ENCODE data around the gene UGT1A5. TPM values are rescaled to one million over a fixed set of nuclear protein-coding genes. Genes with fewer than 3 reads are reported as not detected.

The UGT1A5 gene
- polyA plus RNA-seq, 1 donor (not counting 4 experiments of a cell fraction or from before 2014, with no cell fraction given), result 1.3 TPM

DNA sequence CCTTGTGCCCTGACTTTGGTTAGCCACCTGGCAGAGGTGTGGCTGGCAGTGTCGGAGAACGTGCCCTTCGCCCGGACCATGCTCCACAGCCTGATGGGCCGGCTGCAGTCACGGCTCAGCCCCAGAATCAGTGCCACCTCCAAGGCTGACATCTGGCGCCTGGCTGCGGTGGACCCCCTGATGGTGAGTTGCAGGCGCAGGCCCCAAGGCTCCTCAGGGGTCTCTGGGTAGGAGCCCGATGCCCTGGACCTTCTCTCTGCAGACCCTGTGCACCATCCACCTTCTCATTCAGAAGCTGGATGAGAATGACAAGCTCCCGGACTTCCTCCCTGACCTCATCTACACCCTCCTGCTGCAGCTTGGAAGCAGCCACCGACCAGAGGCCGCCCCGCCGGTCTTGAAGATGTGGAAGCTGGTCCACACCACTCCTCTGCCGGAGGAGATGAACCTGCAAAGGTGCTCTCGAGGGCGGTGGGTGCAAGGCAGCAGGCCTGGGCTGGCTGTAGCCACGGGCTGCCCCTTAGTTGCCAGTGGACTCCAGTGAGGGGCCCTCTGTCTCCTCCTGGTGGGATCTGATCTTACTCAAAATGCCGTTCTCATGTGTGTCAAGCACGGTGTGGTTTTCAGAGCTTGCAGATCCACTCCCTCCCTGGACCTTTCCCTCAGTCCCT lies 109.5 kb downstream of the UGT1A5 start:
- H4K20me1 ChIP-seq (ENCODE audit: control insufficient read depth, extremely low read depth, insufficient read depth, low read length), result no peaks in the 10 kb centered on the region
- H3K79me2 ChIP-seq (ENCODE audit: control insufficient read depth, insufficient read depth, low read length), result no peaks in the 10 kb centered on the region
- no peaks in the 10 kb centered on the region for H3K9me1 ChIP-seq (ENCODE audit: control insufficient read depth, extremely low read depth, insufficient read depth, low read length)
- H3K36me3 ChIP-seq (ENCODE audit: control insufficient read depth in 2 of 2, extremely low read depth in 1 of 2, insufficient read depth in 2 of 2, low read length in 2 of 2), result no peaks in the 10 kb centered on the region
- H2AFZ ChIP-seq (ENCODE audit: control insufficient read depth, low read length), result no peak overlapping the region
- no peak overlapping the region for H3K4me3 ChIP-seq (ENCODE audit: control insufficient read depth in 2 of 3, extremely low read depth in 1 of 3, insufficient read depth in 2 of 3, low read depth in 1 of 3, low read length in 3 of 3)
- H3K4me2 ChIP-seq (ENCODE audit: control insufficient read depth, extremely low read depth, insufficient read depth, low read depth, low read length), result no peak overlapping the region
- DNase-seq (ENCODE audit: low read depth, low spot score) (no peak), FAIRE-seq (no peak)
- no peaks in the 10 kb centered on the region for H3K4me1 ChIP-seq (ENCODE audit: control insufficient read depth, extremely low read depth, insufficient read depth, low read length)
- no peak overlapping the region for H3K27ac ChIP-seq (ENCODE audit: control insufficient read depth, insufficient read depth, low read length)
- peaks cover 5% of the 10 kb centered on the region for H3K27me3 ChIP-seq (ENCODE audit: control insufficient read depth, extremely low read depth, insufficient read depth, low read length)
- H3K9me3 ChIP-seq (ENCODE audit: control insufficient read depth, low read depth, low read length), result no peaks in the 10 kb centered on the region
- dilution Hi-C loops (cut with MboI; ENCODE audit: extremely low pct_ligation_motif_present, low sequenced_read_pairs), result no loop called here
- TF ChIP-seq CTCF (optimal IDR thresholded peaks at IDR 0.05 in 1 of 3, IDR thresholded peaks at IDR 0.05 in 1 of 3, conservative IDR thresholded peaks at IDR 0.05 in 1 of 3; ENCODE audit: extremely low read depth in 1 of 3, insufficient read depth in 2 of 3, low read length in 3 of 3), result no peak
- no peak for TF ChIP-seq EZH2 (IDR thresholded peaks at IDR 0.05; ENCODE audit: low read length)
- no peak overlapping the region for H3K9ac ChIP-seq (ENCODE audit: control insufficient read depth, extremely low read depth, insufficient read depth, low read length)

Other genes starting within 250 kb of the UGT1A5 start
- gene USP40, start 146.1 kb upstream of the UGT1A5 start, polyA plus RNA-seq, result 30.6 to 44.1 TPM (median 37.3 TPM) in 3 replicates
- 0.41 to 0.64 TPM (median 0.63 TPM) in 3 replicates for gene UGT1A8, start 95.3 kb upstream of the UGT1A5 start, polyA plus RNA-seq
- gene UGT1A10, start 76.5 kb upstream of the UGT1A5 start, polyA plus RNA-seq, result 1.8 to 2.4 TPM (median 2.0 TPM) in 3 replicates
- not detected in 3 replicates for gene UGT1A9, start 41.0 kb upstream of the UGT1A5 start, polyA plus RNA-seq
- gene UGT1A7, start 31.0 kb upstream of the UGT1A5 start, polyA plus RNA-seq, result 0.19 to 1.2 TPM (median 0.87 TPM) in 3 replicates
- 133 to 154 TPM (median 152 TPM) in 3 replicates for gene UGT1A6, start 20.0 kb upstream of the UGT1A5 start, polyA plus RNA-seq
- 0.77 to 2.4 TPM (median 2.0 TPM) in 3 replicates for gene UGT1A4, start 5.8 kb downstream of the UGT1A5 start, polyA plus RNA-seq
- gene UGT1A3, start 16.1 kb downstream of the UGT1A5 start, polyA plus RNA-seq, result 0.63 to 3.2 TPM (median 1.8 TPM) in 3 replicates
- 1.7 to 3.0 TPM (median 2.7 TPM) in 3 replicates for gene UGT1A1, start 47.4 kb downstream of the UGT1A5 start, polyA plus RNA-seq
- gene MROH2A, start 65.4 kb downstream of the UGT1A5 start, polyA plus RNA-seq, result 0.17 to 0.37 TPM (median 0.33 TPM) in 3 replicates
- gene HJURP, start 141.6 kb downstream of the UGT1A5 start, polyA plus RNA-seq, result 4.9 to 20.2 TPM (median 14.6 TPM) in 3 replicates
- 0.04 to 0.26 TPM (median 0.06 TPM) in 3 replicates for gene TRPM8, start 204.5 kb downstream of the UGT1A5 start, polyA plus RNA-seq

Data from keratinocyte (primary cell).